B cell (primary cell): Measurements from ENCODE around the gene ALDH3A1.

Experiments
- EZH2 ChIP-seq: IDR thresholded peaks from 2 replicates; pipeline ENCODE4 v1.6.1; 2012; ENCODE audit warnings: borderline replicate concordance, low read depth, mild to moderate bottlenecking, moderate library complexity, low read length; ENCODE audit not compliant: insufficient read depth, poor library complexity, severe bottlenecking
- TF ChIP-seq, protein P1 (sequence below): fragments of 200-600 bp; IDR thresholded peaks from one replicate; pipeline ENCODE4 v1.8.0; 2022; ENCODE audit warnings: antibody characterized with exemption, mild to moderate bottlenecking

DNA sequence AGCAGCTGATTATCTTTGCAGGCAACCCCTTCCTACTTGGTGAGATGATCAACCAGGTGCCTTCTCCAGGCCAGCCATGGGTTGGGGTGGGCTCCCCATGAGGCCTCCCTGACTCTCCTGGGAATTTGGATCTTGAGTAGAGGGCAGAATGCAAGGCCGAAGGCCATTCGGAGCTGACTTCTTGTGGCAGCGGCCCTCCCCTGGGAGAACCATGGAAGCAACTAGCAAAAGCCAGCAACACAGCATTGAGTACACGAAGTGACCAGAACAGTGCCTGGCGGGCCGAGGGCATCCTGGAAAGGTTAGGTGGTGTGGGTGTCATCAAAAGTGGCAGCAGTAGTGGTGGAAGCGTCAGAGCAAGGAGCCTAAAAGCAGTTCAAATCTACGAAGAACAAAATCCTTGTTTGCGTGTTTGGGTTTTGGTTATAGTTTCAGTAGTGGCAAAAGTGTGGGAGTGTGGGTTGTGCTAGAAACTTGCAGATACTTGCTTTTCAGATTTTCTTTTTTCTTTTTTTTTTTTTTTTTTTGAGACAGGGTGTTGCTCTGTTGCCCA is 2.0 kb upstream of the ALDH3A1 start:
- TF ChIP-seq, protein P1, sequence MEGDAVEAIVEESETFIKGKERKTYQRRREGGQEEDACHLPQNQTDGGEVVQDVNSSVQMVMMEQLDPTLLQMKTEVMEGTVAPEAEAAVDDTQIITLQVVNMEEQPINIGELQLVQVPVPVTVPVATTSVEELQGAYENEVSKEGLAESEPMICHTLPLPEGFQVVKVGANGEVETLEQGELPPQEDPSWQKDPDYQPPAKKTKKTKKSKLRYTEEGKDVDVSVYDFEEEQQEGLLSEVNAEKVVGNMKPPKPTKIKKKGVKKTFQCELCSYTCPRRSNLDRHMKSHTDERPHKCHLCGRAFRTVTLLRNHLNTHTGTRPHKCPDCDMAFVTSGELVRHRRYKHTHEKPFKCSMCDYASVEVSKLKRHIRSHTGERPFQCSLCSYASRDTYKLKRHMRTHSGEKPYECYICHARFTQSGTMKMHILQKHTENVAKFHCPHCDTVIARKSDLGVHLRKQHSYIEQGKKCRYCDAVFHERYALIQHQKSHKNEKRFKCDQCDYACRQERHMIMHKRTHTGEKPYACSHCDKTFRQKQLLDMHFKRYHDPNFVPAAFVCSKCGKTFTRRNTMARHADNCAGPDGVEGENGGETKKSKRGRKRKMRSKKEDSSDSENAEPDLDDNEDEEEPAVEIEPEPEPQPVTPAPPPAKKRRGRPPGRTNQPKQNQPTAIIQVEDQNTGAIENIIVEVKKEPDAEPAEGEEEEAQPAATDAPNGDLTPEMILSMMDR, result no peak
- TF ChIP-seq EZH2, result no peak
